ENCODE measurements around the gene SHISA5. TPM values are rescaled to one million over a fixed set of nuclear protein-coding genes. Genes with fewer than 3 reads are reported as not detected.

Gene SHISA5
- total and polyA plus RNA-seq, 2 of the 4 experiments (the other 2 are of a cell fraction), result 82.3 to 162 TPM

DNA sequence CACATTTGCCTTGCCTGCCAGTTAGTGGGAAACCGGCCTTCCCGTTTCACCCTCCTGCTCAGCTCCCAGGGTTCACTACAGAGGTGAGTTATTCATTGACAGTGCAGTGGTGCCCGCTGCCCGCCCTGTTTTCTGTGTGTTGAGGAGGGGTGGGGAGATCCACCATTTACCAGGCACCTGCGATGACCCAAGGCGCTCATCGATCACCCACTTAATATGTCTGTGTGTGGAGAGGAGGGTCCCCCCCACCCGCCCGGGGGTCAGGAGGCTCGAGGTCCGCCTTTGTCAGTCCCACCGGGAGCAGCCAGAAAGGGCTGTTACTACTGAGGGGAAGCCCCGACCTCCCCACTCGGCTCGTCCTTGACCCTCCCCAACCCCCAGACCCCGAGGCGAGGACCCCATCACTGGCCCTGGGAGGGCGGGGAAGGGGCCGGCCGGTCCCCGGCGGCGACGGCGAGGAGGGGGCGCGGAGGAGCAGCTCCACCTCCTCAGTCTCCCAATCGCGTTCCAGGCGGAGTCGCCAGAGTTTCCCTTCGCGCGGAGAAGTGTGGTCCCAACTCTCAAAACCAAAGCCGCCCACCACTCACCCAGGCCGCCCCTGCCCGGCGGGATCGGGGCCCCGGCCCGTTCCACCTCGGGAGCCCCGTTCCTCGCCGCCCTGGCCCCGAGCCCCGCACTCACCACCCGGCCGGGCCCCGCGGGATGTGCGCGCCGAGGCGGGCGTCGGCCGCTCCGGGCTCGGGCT is 75.2 kb downstream of the SHISA5 start:
- H3K27me3 ChIP-seq (ENCODE audit: control insufficient read depth, insufficient read depth, low read length), result no peaks in the 10 kb centered on the region
- peaks cover 30% of the 10 kb centered on the region for H4K20me1 ChIP-seq (ENCODE audit: insufficient read depth, low read length)
- H2BK120ac ChIP-seq (ENCODE audit: low read depth, low read length), result no peak overlapping the region; the same call in 1 of the 2 replicates
- H3K18ac ChIP-seq (ENCODE audit: low read depth, low read length), result no peak overlapping the region; the same call in 1 of the 2 replicates
- H3K9me1 ChIP-seq (ENCODE audit: insufficient read depth, low read length), result peaks cover 16% of the 10 kb centered on the region
- peak; percentile 18 for DNase-seq
- peaks cover 29% of the 10 kb centered on the region for H3K4me1 ChIP-seq (ENCODE audit: control insufficient read depth, insufficient read depth, low read length)
- BruUV-seq (replicated peaks), result no TSS peak
- H3K36me3 ChIP-seq (ENCODE audit: control insufficient read depth, insufficient read depth, low read length), result peaks cover 17% of the 10 kb centered on the region
- dilution Hi-C loops (cut with HindIII; ENCODE audit: low sequenced_read_pairs, unreplicated experiment) (no loop called here), intact Hi-C loops (cut with micrococcal nuclease) (no loop called here), in situ Hi-C loops (cut with MboI; ENCODE audit: low sequenced_read_pairs) (no loop called here)
- peak overlapping the region; percentile 60 for H3K4ac ChIP-seq (ENCODE audit: low read depth, low read length)
- H3K56ac ChIP-seq (ENCODE audit: extremely low read depth, insufficient read depth, low read length), result no peak overlapping the region
- no peak overlapping the region for H2BK15ac ChIP-seq (ENCODE audit: low read depth, low read length)
- H2AK9ac ChIP-seq (replicated peaks; ENCODE audit: low read depth, low read length, poor library complexity), result peak overlapping the region; percentile 90
- H4K91ac ChIP-seq (ENCODE audit: insufficient read depth, low read depth, low read length), result peak overlapping the region; percentile 28
- ChIA-PET POLR2A (ENCODE audit: unreplicated experiment) (no interaction called here), CTCF (interaction anchor here (1.2 kb wide), 1 partner anchor 28 kb away, joined by 3 read pairs; no protein-coding TSS in a partner anchor)
- H3K27ac ChIP-seq (ENCODE audit: insufficient read depth, low read length), result peak overlapping the region; percentile 14; the same call in 1 of the 2 replicates
- H4K8ac ChIP-seq (ENCODE audit: low read depth in 2 of 2, low read length in 2 of 2), result peak overlapping the region in 1 of 2 experiments; percentile 80; a peak in 2 of 4 replicates
- TF ChIP-seq NFE2L2 (IDR thresholded peaks at IDR 0.05; ENCODE audit: low read depth, low read length) (no peak), SMC3 (IDR thresholded peaks at IDR 0.05; ENCODE audit: low read depth, low read length) (no peak), RCOR1 (IDR thresholded peaks at IDR 0.05; ENCODE audit: insufficient replicate concordance, low read length) (no peak), CHD1 (IDR thresholded peaks at IDR 0.05; ENCODE audit: low read depth, low read length) (no peak), RAD21 (IDR thresholded peaks at IDR 0.05; ENCODE audit: low read length) (no peak), CEBPB (IDR thresholded peaks at IDR 0.05; ENCODE audit: low read depth, low read length) (no peak), MAZ (IDR thresholded peaks at IDR 0.05; ENCODE audit: borderline replicate concordance, low read depth, low read length) (no peak; the same call in 1 of the 2 replicates), MXI1 (IDR thresholded peaks at IDR 0.05; ENCODE audit: borderline replicate concordance, low read depth, low read length) (no peak)
- TF ChIP-seq, protein P1, sequence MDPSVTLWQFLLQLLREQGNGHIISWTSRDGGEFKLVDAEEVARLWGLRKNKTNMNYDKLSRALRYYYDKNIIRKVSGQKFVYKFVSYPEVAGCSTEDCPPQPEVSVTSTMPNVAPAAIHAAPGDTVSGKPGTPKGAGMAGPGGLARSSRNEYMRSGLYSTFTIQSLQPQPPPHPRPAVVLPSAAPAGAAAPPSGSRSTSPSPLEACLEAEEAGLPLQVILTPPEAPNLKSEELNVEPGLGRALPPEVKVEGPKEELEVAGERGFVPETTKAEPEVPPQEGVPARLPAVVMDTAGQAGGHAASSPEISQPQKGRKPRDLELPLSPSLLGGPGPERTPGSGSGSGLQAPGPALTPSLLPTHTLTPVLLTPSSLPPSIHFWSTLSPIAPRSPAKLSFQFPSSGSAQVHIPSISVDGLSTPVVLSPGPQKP (IDR thresholded peaks at IDR 0.05; ENCODE audit: borderline replicate concordance, low read depth, low read length), result no peak
- TF ChIP-seq, protein P2, sequence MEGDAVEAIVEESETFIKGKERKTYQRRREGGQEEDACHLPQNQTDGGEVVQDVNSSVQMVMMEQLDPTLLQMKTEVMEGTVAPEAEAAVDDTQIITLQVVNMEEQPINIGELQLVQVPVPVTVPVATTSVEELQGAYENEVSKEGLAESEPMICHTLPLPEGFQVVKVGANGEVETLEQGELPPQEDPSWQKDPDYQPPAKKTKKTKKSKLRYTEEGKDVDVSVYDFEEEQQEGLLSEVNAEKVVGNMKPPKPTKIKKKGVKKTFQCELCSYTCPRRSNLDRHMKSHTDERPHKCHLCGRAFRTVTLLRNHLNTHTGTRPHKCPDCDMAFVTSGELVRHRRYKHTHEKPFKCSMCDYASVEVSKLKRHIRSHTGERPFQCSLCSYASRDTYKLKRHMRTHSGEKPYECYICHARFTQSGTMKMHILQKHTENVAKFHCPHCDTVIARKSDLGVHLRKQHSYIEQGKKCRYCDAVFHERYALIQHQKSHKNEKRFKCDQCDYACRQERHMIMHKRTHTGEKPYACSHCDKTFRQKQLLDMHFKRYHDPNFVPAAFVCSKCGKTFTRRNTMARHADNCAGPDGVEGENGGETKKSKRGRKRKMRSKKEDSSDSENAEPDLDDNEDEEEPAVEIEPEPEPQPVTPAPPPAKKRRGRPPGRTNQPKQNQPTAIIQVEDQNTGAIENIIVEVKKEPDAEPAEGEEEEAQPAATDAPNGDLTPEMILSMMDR (conservative IDR thresholded peaks at IDR 0.05; ENCODE audit: low read depth, low read length), result no peak
- no peak overlapping the region for H4K5ac ChIP-seq (ENCODE audit: low read depth, low read length)
- peak overlapping the region; percentile 43 for H3K9ac ChIP-seq (ENCODE audit: low read depth, low read length)
- peak overlapping the region; percentile 8 for H2BK5ac ChIP-seq (ENCODE audit: low read depth, low read length, poor library complexity, severe bottlenecking)
- H3K23ac ChIP-seq (ENCODE audit: low read depth, low read length), result peak overlapping the region; percentile 64; the same call in 1 of the 2 replicates
- 1% methylated on average over 39 of the region's 60 CpGs; no CpG with 5 or more reads in 1 of the 2 experiments for WGBS, 2 experiments (ENCODE audit: extremely low coverage in 2 of 2, insufficient read length in 1 of 2)
- ATAC-seq (ENCODE audit: low read depth), result peak; percentile 60
- peaks cover 21 to 52% of the 10 kb centered on the region in 2 experiments; a peak in 3 of 4 replicates for H3K79me1 ChIP-seq (ENCODE audit: low read depth in 1 of 2, low read length in 2 of 2)
- peak overlapping the region; percentile 71 for H3K4me2 ChIP-seq (ENCODE audit: low read depth, low read length)
- peak overlapping the region; percentile 98 for H2AFZ ChIP-seq (replicated peaks; ENCODE audit: low read length, poor library complexity)
- peak overlapping the region; percentile 64; the same call in 1 of the 2 replicates for H2AK5ac ChIP-seq (ENCODE audit: low read depth, low read length)
- peak overlapping the region; percentile 50 for H3K4me3 ChIP-seq (ENCODE audit: insufficient read depth, low read depth, low read length)
- no peak overlapping the region for H2BK20ac ChIP-seq (ENCODE audit: low read depth, low read length)
- no peaks in the 10 kb centered on the region for H3K9me3 ChIP-seq (ENCODE audit: control insufficient read depth, insufficient read depth, low read length)
- H3K14ac ChIP-seq (replicated peaks; ENCODE audit: low read depth, low read length), result peak overlapping the region; percentile 60; the same call in 1 of the 2 replicates
